Smooth muscle cell (in vitro differentiated cells): Measurements from ENCODE around the gene MEX3A. TPM values are rescaled to one million over a fixed set of nuclear protein-coding genes. Genes with fewer than 3 reads are reported as not detected.
"Not testable (repeated sequence)": the region's sequence is repeated elsewhere in the genome, so short reads cannot be mapped to it uniquely, and the experiment has no call there.

ENCODE experiments used
- DNase-seq: peaks from one replicate; lab custom pipeline; 2025; ENCODE audit not compliant: unreplicated experiment; lab: John Stamatoyannopoulos, UW
- H2AFZ ChIP-seq: fragments of 200-600 bp; sonication (generic); 2 replicates; pipeline ENCODE4 v1.6.0; 2016; ENCODE audit warnings: antibody characterized with exemption, low read depth, mild to moderate bottlenecking
- H3F3A ChIP-seq: fragments of 200-600 bp; sonication (generic); 2 replicates; pipeline ENCODE4 v1.6.0; 2017; ENCODE audit warnings: antibody characterized with exemption, low read depth
- H3K27ac ChIP-seq: fragments of 200-600 bp; sonication (generic); 2 replicates; pipeline ENCODE4 v1.5.1; 2016; ENCODE audit warnings: low read depth, mild to moderate bottlenecking
- H3K27me3 ChIP-seq: fragments of 200-600 bp; sonication (generic); 2 replicates; pipeline ENCODE4 v1.6.1; 2016; ENCODE audit warnings: low read depth, mild to moderate bottlenecking
- H3K36me3 ChIP-seq: fragments of 200-600 bp; sonication (generic); 2 replicates; pipeline ENCODE4 v1.5.1; 2016; ENCODE audit warnings: low read depth
- H3K4me1 ChIP-seq: fragments of 200-600 bp; sonication (generic); 2 replicates; pipeline ENCODE4 v1.5.1; 2016; ENCODE audit warnings: low read depth
- H3K4me2 ChIP-seq: fragments of 200-600 bp; sonication (generic); 2 replicates; pipeline ENCODE4 v1.6.0; 2016; ENCODE audit warnings: mild to moderate bottlenecking
- H3K4me3 ChIP-seq: fragments of 200-600 bp; sonication (generic); 2 replicates; pipeline ENCODE4 v1.5.1; 2016; ENCODE audit warnings: mild to moderate bottlenecking
- H3K79me2 ChIP-seq: fragments of 200-600 bp; sonication (generic); 2 replicates; pipeline ENCODE4 v1.6.0; 2016; ENCODE audit warnings: low read depth, mild to moderate bottlenecking
- H3K9ac ChIP-seq: fragments of 200-600 bp; sonication (generic); 2 replicates; pipeline ENCODE4 v1.6.0; 2016; ENCODE audit warnings: low read depth
- H3K9me3 ChIP-seq: fragments of 200-600 bp; sonication (generic); replicated peaks from 2 replicates; pipeline ENCODE4 v1.5.1; 2016; ENCODE audit warnings: low read depth
- H4K20me1 ChIP-seq: fragments of 200-600 bp; sonication (generic); 2 replicates; pipeline ENCODE4 v1.6.0; 2016; ENCODE audit warnings: low read depth
- CTCF ChIP-seq: fragments of 200-600 bp; sonication (generic); IDR thresholded peaks from 2 replicates; pipeline ENCODE4 v1.5.1; 2017; ENCODE audit warnings: borderline replicate concordance, mild to moderate bottlenecking, antibody characterized with exemption; ENCODE audit not compliant: insufficient read depth, poor library complexity, severe bottlenecking
- WGBS: methylation state at CpG from one replicate; pipeline ENCODE4 v1.1.7; 2016; ENCODE audit warnings: low lambda C conversion rate; 5-methylcytosine and 5-hydroxymethylcytosine counted together
- polyA plus RNA-seq: library from polyadenylated mRNA; unstranded; fragments of >200 nt; fragmentation: Nextera tagmentation; extraction: Ambion mirVana; gene quantifications from 2 replicates; pipeline ENCODE4 v1.2.1, GENCODE V29; 2016
- total RNA-seq: library from RNA; depleted of rRNA; stranded (reverse); fragments of >200 nt; gene quantifications from 2 replicates; pipeline ENCODE4 v1.2.3, GENCODE V29; 2014

MEX3A gene
- total and polyA plus RNA-seq, 2 experiments from 2014 or later, result 10.5 to 13.8 TPM

GRCh38 chr1:156126043-156126629 lies 43.9 kb upstream of the MEX3A start:
- peak; percentile 81 for DNase-seq
- Histone ChIP-seq H4K20me1 (peaks cover 75% of the 10 kb centered on the region), H3K4me2 (peak overlapping the region; percentile 88), H3K27me3 (no peaks in the 10 kb centered on the region), H3F3A (peaks cover 39% of the 10 kb centered on the region), H3K9me3 (no peaks in the 10 kb centered on the region), H3K79me2 (peaks cover 72% of the 10 kb centered on the region), H3K4me3 (no peak overlapping the region), H3K36me3 (no peaks in the 10 kb centered on the region), H3K27ac (peak overlapping the region; percentile 100), H3K4me1 (peaks cover 68% of the 10 kb centered on the region), H2AFZ (no peak overlapping the region), H3K9ac (peak overlapping the region; percentile 98)
- 20% methylated on average over 8 of the region's 11 CpGs for WGBS
- TF ChIP-seq CTCF, result peak; percentile 59

- Histone ChIP-seq H3K9ac (peak overlapping the region; percentile 98), H3K4me2 (peak overlapping the region; percentile 88), H3K27ac (peak overlapping the region; percentile 100), H3K79me2 (peaks cover 72% of the 10 kb centered on the region), H3K4me1 (peaks cover 71% of the 10 kb centered on the region), H4K20me1 (peaks cover 75% of the 10 kb centered on the region), H3F3A (peaks cover 38% of the 10 kb centered on the region)
- H3K27me3 ChIP-seq, H3K4me3 ChIP-seq, H2AFZ ChIP-seq, H3K9me3 ChIP-seq, H3K36me3 ChIP-seq, DNase-seq: not testable (repeated sequence)
- WGBS, result 79% methylated on average over 10 of the region's 10 CpGs
These were observed 43.3 kb upstream of the MEX3A start for GRCh38 chr1:156125544-156125943.

DNA sequence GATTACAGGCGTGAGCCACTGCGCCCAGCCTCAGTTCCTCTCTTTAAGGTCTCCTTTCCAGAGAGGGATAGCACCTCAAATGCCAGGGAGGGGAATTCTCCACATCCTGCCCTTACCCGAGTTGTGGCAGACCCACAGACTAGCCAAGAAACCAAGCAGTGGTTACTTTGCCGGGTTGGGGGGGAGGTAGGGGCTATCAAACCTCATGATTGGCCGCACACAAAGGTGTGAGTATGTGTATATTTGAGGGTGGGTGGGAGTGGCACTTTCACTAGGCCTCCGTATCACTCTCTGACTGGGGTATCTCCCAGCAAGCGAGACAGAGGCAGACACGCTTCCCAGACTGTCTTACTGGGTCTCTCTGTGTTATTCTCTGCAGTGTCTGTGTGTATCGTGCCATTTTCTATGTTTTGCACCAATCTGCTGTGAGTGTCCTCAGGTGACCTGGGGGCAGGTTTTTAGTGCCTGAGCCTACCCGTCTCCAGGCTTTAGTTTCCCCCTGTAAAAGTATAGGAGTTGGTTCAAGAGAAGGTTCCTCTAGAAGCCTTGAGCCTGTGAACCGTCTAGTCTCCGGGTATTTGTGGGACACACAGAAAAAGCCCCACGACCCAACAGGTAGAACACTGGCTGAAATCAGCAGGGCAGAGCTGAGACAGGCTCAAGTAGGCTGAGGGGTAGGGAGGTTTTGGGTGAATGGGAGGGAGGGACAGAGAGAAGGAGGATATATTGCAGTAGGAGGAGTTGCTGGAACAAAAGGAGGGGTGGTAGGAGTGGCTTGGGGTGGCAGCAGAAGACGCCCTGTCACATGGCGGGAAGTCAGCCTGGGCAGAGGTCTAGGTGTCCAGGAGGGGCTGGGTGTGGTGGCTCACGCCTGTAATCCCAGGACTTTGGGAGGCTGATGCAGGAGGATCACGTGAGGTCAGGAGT lies 42.6 kb upstream of the MEX3A start:
- 68% methylated on average over 17 of the region's 17 CpGs for WGBS
- DNase-seq, result no peak
- peaks cover 44% of the 10 kb centered on the region for H3F3A ChIP-seq
- no peak overlapping the region for H2AFZ ChIP-seq
- TF ChIP-seq CTCF, result no peak
- peak overlapping the region; percentile 100 for H3K27ac ChIP-seq
- H3K4me1 ChIP-seq, result peaks cover 74% of the 10 kb centered on the region
- H3K27me3 ChIP-seq, result no peaks in the 10 kb centered on the region
- peak overlapping the region; percentile 88 for H3K4me2 ChIP-seq
- peaks cover 76% of the 10 kb centered on the region for H4K20me1 ChIP-seq
- H3K36me3 ChIP-seq, result no peaks in the 10 kb centered on the region
- no peaks in the 10 kb centered on the region for H3K9me3 ChIP-seq
- H3K9ac ChIP-seq, result peak overlapping the region; percentile 98
- no peak overlapping the region for H3K4me3 ChIP-seq
- H3K79me2 ChIP-seq, result peaks cover 74% of the 10 kb centered on the region

DNA sequence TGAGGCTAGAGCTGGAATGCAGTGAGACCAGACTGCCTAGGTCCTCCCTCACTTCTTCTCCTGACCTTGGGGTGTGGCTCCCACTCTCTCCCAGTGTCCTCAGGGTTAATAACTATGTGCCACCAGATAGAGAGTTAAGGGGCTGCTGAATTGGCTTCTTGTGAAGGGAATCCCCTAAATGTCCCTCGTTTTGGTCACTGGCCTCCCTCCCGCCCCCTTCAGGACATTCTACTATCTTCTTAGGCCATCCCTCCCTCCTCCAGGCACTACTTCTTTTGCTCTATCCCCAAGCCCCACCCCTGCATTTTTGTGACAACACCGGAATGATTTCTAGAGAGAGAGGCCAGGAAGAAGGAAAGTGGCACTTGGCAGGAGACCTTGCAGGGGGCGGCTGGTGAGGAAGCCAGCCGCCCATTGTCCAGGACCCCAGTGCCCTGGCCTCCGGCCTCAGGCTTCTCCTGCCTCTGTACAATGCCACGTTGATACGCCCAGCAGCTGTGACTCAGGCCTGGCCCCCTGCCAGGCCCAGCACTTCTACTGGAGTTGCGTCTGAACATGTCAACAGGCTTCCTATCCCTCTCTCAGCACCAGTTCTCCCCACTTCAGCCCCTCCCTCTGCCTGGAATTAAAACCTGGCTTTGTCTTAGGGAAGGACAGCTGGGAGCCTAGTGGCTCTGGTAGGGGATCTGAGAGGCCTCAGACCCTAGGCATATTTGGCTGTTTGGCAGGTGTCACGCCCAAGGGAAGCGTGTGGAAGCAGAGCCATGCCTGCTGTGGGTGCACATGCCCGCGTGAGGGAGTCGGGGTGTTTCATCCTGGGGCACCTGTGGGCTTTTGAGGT lies 41.3 kb upstream of the MEX3A start:
- peak overlapping the region; percentile 98 for H3K9ac ChIP-seq
- H3K79me2 ChIP-seq, result peaks cover 83% of the 10 kb centered on the region
- no peaks in the 10 kb centered on the region for H3K9me3 ChIP-seq
- no peak overlapping the region for H2AFZ ChIP-seq
- peaks cover 55% of the 10 kb centered on the region for H3F3A ChIP-seq
- H3K27me3 ChIP-seq, result no peaks in the 10 kb centered on the region
- H3K4me2 ChIP-seq, result peak overlapping the region; percentile 88
- H4K20me1 ChIP-seq, result peaks cover 78% of the 10 kb centered on the region
- 23% methylated on average over 14 of the region's 14 CpGs for WGBS
- no peaks in the 10 kb centered on the region for H3K36me3 ChIP-seq
- DNase-seq, result peak; percentile 78
- H3K27ac ChIP-seq, result peak overlapping the region; percentile 100
- H3K4me1 ChIP-seq, result peaks cover 66% of the 10 kb centered on the region
- H3K4me3 ChIP-seq, result peak overlapping the region; percentile 31
- peak; percentile 41 for TF ChIP-seq CTCF
